ENCODE measurements around the gene NMNAT3. TPM values are rescaled to one million over a fixed set of nuclear protein-coding genes. Genes with fewer than 3 reads are reported as not detected.

Gene NMNAT3
- polyA plus RNA-seq, 1 donor (not counting 4 experiments of a cell fraction or from before 2014, with no cell fraction given): 1.6 TPM

DNA sequence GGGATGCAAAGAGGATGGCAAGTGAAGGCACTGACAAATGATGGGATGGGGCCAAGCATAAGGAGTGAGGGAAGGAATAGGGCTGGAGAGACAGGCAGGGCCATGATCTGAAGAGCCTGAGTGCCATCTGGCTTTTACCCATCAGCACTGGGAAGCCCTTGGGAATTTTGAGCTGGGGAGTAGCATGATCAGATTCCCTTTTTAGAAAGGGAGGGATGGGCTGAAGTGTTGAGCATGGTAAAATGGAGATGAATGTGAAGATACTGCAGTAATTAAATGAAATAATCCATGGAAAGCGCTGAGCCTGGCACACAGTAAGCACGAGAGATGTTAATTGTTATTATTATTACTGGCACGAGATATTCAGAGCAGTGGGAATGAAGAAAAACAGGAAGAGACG is 148.1 kb downstream of the NMNAT3 start:
- Histone ChIP-seq H2AFZ (ENCODE audit: control insufficient read depth, low read length) (no peak overlapping the region), H3K9ac (ENCODE audit: control insufficient read depth, extremely low read depth, insufficient read depth, low read length) (no peak overlapping the region), H3K4me2 (ENCODE audit: control insufficient read depth, extremely low read depth, insufficient read depth, low read depth, low read length) (no peak overlapping the region), H3K79me2 (ENCODE audit: control insufficient read depth, insufficient read depth, low read length) (no peaks in the 10 kb centered on the region), H3K27ac (ENCODE audit: control insufficient read depth, insufficient read depth, low read length) (no peak overlapping the region), H3K4me1 (ENCODE audit: control insufficient read depth, extremely low read depth, insufficient read depth, low read length) (peaks cover 12% of the 10 kb centered on the region), H3K36me3 (ENCODE audit: control insufficient read depth in 2 of 2, extremely low read depth in 1 of 2, insufficient read depth in 2 of 2, low read length in 2 of 2) (no peaks in the 10 kb centered on the region), H3K9me3 (ENCODE audit: control insufficient read depth, low read depth, low read length) (no peaks in the 10 kb centered on the region), H3K27me3 (ENCODE audit: control insufficient read depth, extremely low read depth, insufficient read depth, low read length) (no peaks in the 10 kb centered on the region), H3K9me1 (ENCODE audit: control insufficient read depth, extremely low read depth, insufficient read depth, low read length) (no peaks in the 10 kb centered on the region), H4K20me1 (ENCODE audit: control insufficient read depth, extremely low read depth, insufficient read depth, low read length) (no peaks in the 10 kb centered on the region), H3K4me3 (ENCODE audit: control insufficient read depth in 2 of 3, extremely low read depth in 1 of 3, insufficient read depth in 2 of 3, low read depth in 1 of 3, low read length in 3 of 3) (no peak overlapping the region)
- dilution Hi-C loops (cut with MboI; ENCODE audit: extremely low pct_ligation_motif_present, low sequenced_read_pairs): no loop called here
- no peak for FAIRE-seq
- TF ChIP-seq CTCF (optimal IDR thresholded peaks at IDR 0.05 in 1 of 3, IDR thresholded peaks at IDR 0.05 in 1 of 3, conservative IDR thresholded peaks at IDR 0.05 in 1 of 3; ENCODE audit: extremely low read depth in 1 of 3, insufficient read depth in 2 of 3, low read length in 3 of 3): no peak
- DNase-seq (ENCODE audit: low read depth, low spot score): no peak

- Histone ChIP-seq H3K79me2 (ENCODE audit: control insufficient read depth, insufficient read depth, low read length) (no peaks in the 10 kb centered on the region), H3K4me1 (ENCODE audit: control insufficient read depth, extremely low read depth, insufficient read depth, low read length) (peaks cover 6% of the 10 kb centered on the region), H3K9me1 (ENCODE audit: control insufficient read depth, extremely low read depth, insufficient read depth, low read length) (no peaks in the 10 kb centered on the region), H3K4me3 (ENCODE audit: control insufficient read depth in 2 of 3, extremely low read depth in 1 of 3, insufficient read depth in 2 of 3, low read depth in 1 of 3, low read length in 3 of 3) (no peak overlapping the region), H3K27ac (ENCODE audit: control insufficient read depth, insufficient read depth, low read length) (no peak overlapping the region), H3K4me2 (ENCODE audit: control insufficient read depth, extremely low read depth, insufficient read depth, low read depth, low read length) (no peak overlapping the region), H2AFZ (ENCODE audit: control insufficient read depth, low read length) (no peak overlapping the region), H3K36me3 (ENCODE audit: control insufficient read depth in 2 of 2, extremely low read depth in 1 of 2, insufficient read depth in 2 of 2, low read length in 2 of 2) (no peaks in the 10 kb centered on the region), H3K27me3 (ENCODE audit: control insufficient read depth, extremely low read depth, insufficient read depth, low read length) (no peaks in the 10 kb centered on the region), H4K20me1 (ENCODE audit: control insufficient read depth, extremely low read depth, insufficient read depth, low read length) (no peaks in the 10 kb centered on the region), H3K9me3 (ENCODE audit: control insufficient read depth, low read depth, low read length) (no peaks in the 10 kb centered on the region), H3K9ac (ENCODE audit: control insufficient read depth, extremely low read depth, insufficient read depth, low read length) (no peak overlapping the region)
- no peak for TF ChIP-seq EZH2 (IDR thresholded peaks at IDR 0.05; ENCODE audit: low read length)
- no peak for TF ChIP-seq CTCF (optimal IDR thresholded peaks at IDR 0.05 in 1 of 3, IDR thresholded peaks at IDR 0.05 in 1 of 3, conservative IDR thresholded peaks at IDR 0.05 in 1 of 3; ENCODE audit: extremely low read depth in 1 of 3, insufficient read depth in 2 of 3, low read length in 3 of 3)
- FAIRE-seq (no peak), DNase-seq (ENCODE audit: low read depth, low spot score) (no peak)
- dilution Hi-C loops (cut with MboI; ENCODE audit: extremely low pct_ligation_motif_present, low sequenced_read_pairs): no loop called here
These were observed 148.8 kb downstream of the NMNAT3 start for GRCh38 chr3:139528924-139529323.

All from keratinocyte (primary cell).